ENCODE measurements around the gene ZBTB20.
A peak's percentile ranks its signal among the peaks of the same experiment; 100 is the strongest.

Gene ZBTB20

GRCh38 chr3:114506591-114507300 lies 640.3 kb downstream of the ZBTB20 start:
- no peak for DNase-seq

- no peak for DNase-seq
These were observed 642.0 kb downstream of the ZBTB20 start for GRCh38 chr3:114504941-114505628.

GRCh38 chr3:114502204-114502603 lies 644.9 kb downstream of the ZBTB20 start:
- no peak for DNase-seq

- DNase-seq = peak; percentile 32
These were observed 647.1 kb downstream of the ZBTB20 start for GRCh38 chr3:114499976-114500375.

- DNase-seq = peak; percentile 6
These were observed 648.3 kb downstream of the ZBTB20 start for GRCh38 chr3:114498539-114499370.

- no peak for DNase-seq
These were observed 650.2 kb downstream of the ZBTB20 start for GRCh38 chr3:114496874-114497273.

- DNase-seq = no peak
These were observed 650.6 kb downstream of the ZBTB20 start for GRCh38 chr3:114496466-114496865.

GRCh38 chr3:114496021-114496434 lies 651.1 kb downstream of the ZBTB20 start:
- DNase-seq = no peak

GRCh38 chr3:114494498-114494897 lies 652.6 kb downstream of the ZBTB20 start:
- no peak for DNase-seq

- no peak for DNase-seq
These were observed 656.3 kb downstream of the ZBTB20 start for GRCh38 chr3:114490829-114491228.

GRCh38 chr3:114487502-114487901 lies 659.6 kb downstream of the ZBTB20 start:
- DNase-seq = no peak

- DNase-seq = no peak
These were observed 662.2 kb downstream of the ZBTB20 start for GRCh38 chr3:114484919-114485318.

GRCh38 chr3:114481113-114481512 lies 666.0 kb downstream of the ZBTB20 start:
- no peak for DNase-seq

GRCh38 chr3:114480442-114480841 lies 666.6 kb downstream of the ZBTB20 start:
- DNase-seq = no peak

GRCh38 chr3:114478801-114479200 lies 668.3 kb downstream of the ZBTB20 start:
- no peak for DNase-seq

GRCh38 chr3:114476511-114476910 lies 670.6 kb downstream of the ZBTB20 start:
- DNase-seq = no peak

- DNase-seq = no peak
These were observed 675.6 kb downstream of the ZBTB20 start for GRCh38 chr3:114471478-114471877.

GRCh38 chr3:114469070-114469469 lies 678.0 kb downstream of the ZBTB20 start:
- DNase-seq = no peak

GRCh38 chr3:114466816-114467215 lies 680.3 kb downstream of the ZBTB20 start:
- no peak for DNase-seq

- no peak for DNase-seq
These were observed 680.8 kb downstream of the ZBTB20 start for GRCh38 chr3:114466251-114466650.

- DNase-seq = no peak
These were observed 682.5 kb downstream of the ZBTB20 start for GRCh38 chr3:114464548-114464947.

GRCh38 chr3:114462750-114463149 lies 684.3 kb downstream of the ZBTB20 start:
- no peak for DNase-seq

- no peak for DNase-seq
These were observed 686.6 kb downstream of the ZBTB20 start for GRCh38 chr3:114460459-114460858.

- no peak for DNase-seq
These were observed 690.3 kb downstream of the ZBTB20 start for GRCh38 chr3:114456742-114457141.
